Heart left ventricle (tissue), 16 donors: Measurements from ENCODE around the gene ATP6V1G1. TPM values are rescaled to one million over a fixed set of nuclear protein-coding genes. Genes with fewer than 3 reads are reported as not detected.
"Not testable (repeated sequence)": the region's sequence is repeated elsewhere in the genome, so short reads cannot be mapped to it uniquely, and the experiment has no call there.

Experiments used
- ATAC-seq, 4 donors: fragments of 200-7000 bp; cut with Tn5 transposase; one replicate each; pipeline ENCODE4 v1.9.1; 2020 to 2022; ENCODE audit warnings: moderate library complexity in 4 of 4, mild to moderate bottlenecking in 3 of 4, moderate number of reproducible peaks in 1 of 4
- DNase-seq, 5 donors: peaks; one replicate each; pipeline ENCODE4 v3.0.0-alpha.2; 2020
- H3K27ac ChIP-seq, 12 donors: fragments of 200-600 bp; sonication (generic) in 4 of 12; one replicate each; pipeline versions ENCODE4 v1.5.0 to v1.8.0; 2016 to 2022; ENCODE audit warnings: mild to moderate bottlenecking in 2 of 12
- H3K27me3 ChIP-seq, 9 donors: fragments of 200-600 bp; sonication (generic) in 2 of 9; one replicate each; pipeline versions ENCODE4 v1.5.1 to v1.8.0; 2016 to 2022; ENCODE audit warnings: mild to moderate bottlenecking in 3 of 9
- H3K36me3 ChIP-seq, 9 donors: fragments of 200-600 bp; sonication (generic) in 2 of 9; one replicate each; pipeline versions ENCODE4 v1.5.0 to v1.8.0; 2018 to 2022; ENCODE audit warnings: mild to moderate bottlenecking in 2 of 9
- H3K4me1 ChIP-seq, 12 donors: fragments of 200-600 bp; sonication (generic) in 4 of 12; one replicate each; pipeline versions ENCODE4 v1.5.0 to v1.8.0; 2016 to 2022; ENCODE audit warnings: mild to moderate bottlenecking in 3 of 12
- H3K4me3 ChIP-seq, 12 donors: fragments of 200-600 bp; sonication (generic) in 4 of 12; one replicate each; pipeline versions ENCODE4 v1.5.0 to v1.8.0; 2017 to 2022; ENCODE audit warnings: mild to moderate bottlenecking in 9 of 12, moderate library complexity in 4 of 12
- H3K9me3 ChIP-seq, 12 donors: fragments of 200-600 bp; sonication (generic) in 4 of 12; one replicate each; pipeline versions ENCODE4 v1.5.0 to v1.8.0; 2016 to 2022; ENCODE audit warnings: mild to moderate bottlenecking in 1 of 12
- POLR2A ChIP-seq, 2 donors: fragments of 450-650 bp; IDR thresholded peaks; one replicate each; pipeline ENCODE4 v1.6.1; 2017; ENCODE audit warnings: antibody characterized with exemption in 2 of 2, mild to moderate bottlenecking in 2 of 2, moderate library complexity in 2 of 2
- WGBS, 4 donors: extraction: QIAGEN DNeasy Blood & Tissue Kit in 2 of 4; methylation state at CpG; one replicate each; pipeline versions ENCODE4 v1.1.5 to v1.1.7; 2013 to 2018; 5-methylcytosine and 5-hydroxymethylcytosine counted together
- intact Hi-C, 10 donors: fragments of 100-400 bp; cut with DNase I; formaldehyde crosslinking; loops; one replicate each; pipeline versions ENCODE4 v1.11.1 to v1.14.2; 2022
- polyA plus RNA-seq, 2 donors: library from polyadenylated mRNA; stranded (reverse); fragments of 200-250 nt; gene quantifications; one replicate each; pipeline ENCODE4 v1.2.3, GENCODE V29; 2013
- total RNA-seq, 9 donors: library from RNA; depleted of rRNA in 2 of 9; stranded (reverse); fragments of >200 nt in 2 of 9; fragmentation: NEBNext Ultra II Directional in 3 of 9; extraction: Animal tissue kit (Norgen Biotek cat#: 25700) in 3 of 9; gene quantifications; one replicate each; pipeline versions ENCODE4 v1.1.0 to v1.2.4, GENCODE V29; 2016 to 2023
- TF ChIP-seq, protein P1 (sequence below), 12 donors: fragments of 200-600 bp; sonication (generic) in 4 of 12; IDR thresholded peaks; one replicate each; pipeline versions ENCODE4 v1.5.0 to v1.8.0; 2018 to 2022; ENCODE audit warnings: antibody characterized with exemption in 12 of 12, mild to moderate bottlenecking in 5 of 12
- donor health status: ischemic (EF 13 %, LVEDD 7.1; RV severe dilation, severe dysfunction).
- donor health status: healthy with polysubstance abuse.
- donor health status: DM: no; HTN: yes; CAD: no.
- donor health status: DM: no; HTN: no; CAD: no.
- donor health status: ischemic (EF 25% LVEDD 6.9; RV normal size, moderate dysfunction).
- donor health status: ischemic (EF 25% LVEDD 5.7; RV mildly dilated, moderate dysfunction).
- donor health status: healthy.
- donor health status: DM: yes; HTN: yes; CAD: no.
- donor health status: ischemic (EF 35%, LVEDD 5.7; RV mildly dilated, moderate dysfunction).
- donor health status: nonischemic (EF 11% LVEDD 7.7; RV severe dilation, severe dysfunction).
- donor health status: DM: yes; HTN: yes; CAD: no.
- donor health status: PGD.
- donor health status: ischemic (EF 29% LVEDD 5.4; RV normal size, mild dysfunction).
- donor health status: nonischemic (EF 23%, LVEDD 6.1; RV moderate dilation, normal function).

The ATP6V1G1 gene
- total and polyA plus RNA-seq, 11 donors: 58.1 to 136 (median 70.7) TPM

DNA sequence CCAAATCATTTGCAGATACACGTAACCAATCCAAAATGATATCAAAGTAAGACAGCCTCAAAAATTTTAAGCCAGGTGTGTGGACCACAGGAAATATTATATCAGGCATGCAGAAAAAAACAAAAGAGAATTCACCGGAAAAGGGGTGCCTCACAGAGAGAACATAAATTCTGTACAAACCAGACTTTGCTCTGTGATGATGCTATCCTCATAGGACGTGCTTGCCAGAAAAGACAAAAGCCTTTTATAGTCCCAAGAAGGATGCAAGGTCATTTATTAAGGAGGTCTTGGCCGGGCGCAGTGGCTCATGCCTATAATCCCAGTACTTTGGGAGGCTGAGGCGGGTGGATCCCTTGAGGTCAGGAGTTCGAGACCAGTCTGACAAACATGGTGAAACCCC, 16.8 kb upstream of the ATP6V1G1 start:
- ATAC-seq: no peak
- intact Hi-C loops: no loop called here
- H3K27me3 ChIP-seq: peaks cover 0 to 6% (median 0%) of the 10 kb centered on the region in 9 donors
- no peaks in the 10 kb centered on the region for H3K36me3 ChIP-seq
- H3K4me3 ChIP-seq: no peak overlapping the region
- no peak overlapping the region for H3K27ac ChIP-seq
- DNase-seq: no peak
- 83 to 87% (median 84%) methylated on average over 7 of the region's 7 CpGs for WGBS, 4 donors
- TF ChIP-seq, protein P1, sequence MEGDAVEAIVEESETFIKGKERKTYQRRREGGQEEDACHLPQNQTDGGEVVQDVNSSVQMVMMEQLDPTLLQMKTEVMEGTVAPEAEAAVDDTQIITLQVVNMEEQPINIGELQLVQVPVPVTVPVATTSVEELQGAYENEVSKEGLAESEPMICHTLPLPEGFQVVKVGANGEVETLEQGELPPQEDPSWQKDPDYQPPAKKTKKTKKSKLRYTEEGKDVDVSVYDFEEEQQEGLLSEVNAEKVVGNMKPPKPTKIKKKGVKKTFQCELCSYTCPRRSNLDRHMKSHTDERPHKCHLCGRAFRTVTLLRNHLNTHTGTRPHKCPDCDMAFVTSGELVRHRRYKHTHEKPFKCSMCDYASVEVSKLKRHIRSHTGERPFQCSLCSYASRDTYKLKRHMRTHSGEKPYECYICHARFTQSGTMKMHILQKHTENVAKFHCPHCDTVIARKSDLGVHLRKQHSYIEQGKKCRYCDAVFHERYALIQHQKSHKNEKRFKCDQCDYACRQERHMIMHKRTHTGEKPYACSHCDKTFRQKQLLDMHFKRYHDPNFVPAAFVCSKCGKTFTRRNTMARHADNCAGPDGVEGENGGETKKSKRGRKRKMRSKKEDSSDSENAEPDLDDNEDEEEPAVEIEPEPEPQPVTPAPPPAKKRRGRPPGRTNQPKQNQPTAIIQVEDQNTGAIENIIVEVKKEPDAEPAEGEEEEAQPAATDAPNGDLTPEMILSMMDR (IDR thresholded peaks at IDR 0.05): no peak
- TF ChIP-seq POLR2A (IDR thresholded peaks at IDR 0.05): no peak
- H3K9me3 ChIP-seq: no peaks in the 10 kb centered on the region
- H3K4me1 ChIP-seq: no peaks in the 10 kb centered on the region

GRCh38 chr9:114571391-114571790, 16.2 kb upstream of the ATP6V1G1 start:
- Histone ChIP-seq H3K4me3 (no peak overlapping the region), H3K27me3 (peaks cover 0 to 6% (median 0%) of the 10 kb centered on the region in 9 donors), H3K27ac (no peak overlapping the region), H3K9me3 (no peaks in the 10 kb centered on the region), H3K4me1 (no peaks in the 10 kb centered on the region), H3K36me3 (no peaks in the 10 kb centered on the region)
- WGBS, 4 donors: 65 to 75% (median 73%) methylated on average over 3 of the region's 3 CpGs
- DNase-seq (no peak), ATAC-seq (no peak)
- intact Hi-C loops: no loop called here
- TF ChIP-seq, protein P1 (IDR thresholded peaks at IDR 0.05): no peak
- TF ChIP-seq POLR2A (IDR thresholded peaks at IDR 0.05): no peak

- intact Hi-C loops: no loop called here
- no peak overlapping the region for H3K27ac ChIP-seq
- H3K4me3 ChIP-seq: no peak overlapping the region
- H3K4me1 ChIP-seq: no peaks in the 10 kb centered on the region
- H3K9me3 ChIP-seq: no peaks in the 10 kb centered on the region
- H3K36me3 ChIP-seq: no peaks in the 10 kb centered on the region
- WGBS, 4 donors: 74 to 86% (median 83%) methylated on average over 6 of the region's 6 CpGs
- no peak for DNase-seq
- no peak for ATAC-seq
- TF ChIP-seq, protein P1 (IDR thresholded peaks at IDR 0.05): no peak
- peaks cover 0 to 6% (median 0%) of the 10 kb centered on the region in 9 donors for H3K27me3 ChIP-seq
Measured at GRCh38 chr9:114572199-114572598, 15.4 kb upstream of the ATP6V1G1 start.

DNA sequence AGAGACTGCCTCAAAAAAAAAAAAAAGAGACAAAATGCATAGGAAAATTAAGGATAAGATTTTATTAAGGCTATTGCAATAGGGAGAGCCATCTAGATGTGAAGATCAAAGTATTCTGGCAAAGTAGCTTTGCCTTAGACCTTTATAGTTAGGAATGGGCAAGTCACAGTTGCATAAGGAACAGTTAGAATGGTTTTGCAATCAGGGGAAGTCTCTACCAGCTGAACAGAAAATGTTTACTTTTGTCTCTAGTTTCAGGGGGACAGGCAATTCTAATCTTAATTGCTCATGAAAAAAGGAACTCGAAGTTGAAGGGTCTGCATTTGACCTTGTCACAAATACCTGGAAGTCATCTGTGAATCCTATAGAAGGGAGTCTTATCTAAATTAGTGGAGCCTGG, 13.1 kb upstream of the ATP6V1G1 start:
- H3K9me3 ChIP-seq: no peaks in the 10 kb centered on the region
- H3K4me3 ChIP-seq: no peak overlapping the region
- intact Hi-C loops: no loop called here
- ATAC-seq (no peak), DNase-seq (no peak)
- H3K27ac ChIP-seq: no peak overlapping the region
- H3K27me3 ChIP-seq: peaks cover 0 to 6% (median 0%) of the 10 kb centered on the region in 9 donors
- no peak for TF ChIP-seq POLR2A (IDR thresholded peaks at IDR 0.05)
- TF ChIP-seq, protein P1 (IDR thresholded peaks at IDR 0.05): no peak
- H3K36me3 ChIP-seq: no peaks in the 10 kb centered on the region
- WGBS, 4 donors: 31 to 44% (median 36%) methylated on average over 1 of the region's 1 CpG
- no peaks in the 10 kb centered on the region for H3K4me1 ChIP-seq

DNA sequence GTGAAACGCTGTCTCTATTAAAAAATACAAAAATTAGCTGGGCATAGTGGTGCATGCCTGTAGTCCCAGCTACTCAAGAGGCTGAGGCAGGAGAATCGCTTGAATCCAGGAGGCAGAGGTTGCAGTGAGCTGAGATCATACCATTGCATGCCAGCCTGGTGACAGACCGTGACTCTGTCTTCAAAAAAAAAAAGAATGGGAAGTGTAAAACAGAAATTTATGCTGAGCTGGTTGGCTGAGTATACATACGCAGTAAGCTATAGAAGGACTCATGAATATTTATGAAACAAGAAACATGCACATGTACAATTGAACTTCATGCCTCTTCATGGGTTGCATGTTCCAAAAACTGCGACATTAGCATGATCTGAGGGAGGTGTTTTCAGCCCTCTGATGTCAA, 10.8 kb upstream of the ATP6V1G1 start:
- H3K4me1 ChIP-seq, H3K4me3 ChIP-seq, H3K36me3 ChIP-seq, H3K27ac ChIP-seq, H3K27me3 ChIP-seq, H3K9me3 ChIP-seq, intact Hi-C loops, ATAC-seq, DNase-seq: not testable (repeated sequence)
- 83 to 86% (median 85%) methylated on average over 5 of the region's 5 CpGs for WGBS, 4 donors

GRCh38 chr9:114578134-114578533, 9.4 kb upstream of the ATP6V1G1 start:
- DNase-seq, H3K36me3 ChIP-seq, intact Hi-C loops: not testable (repeated sequence)

More at GRCh38 chr9:114578134-114578533, 9.4 kb upstream of the ATP6V1G1 start:
- not testable (repeated sequence) for ATAC-seq, H3K27ac ChIP-seq, H3K27me3 ChIP-seq, H3K4me1 ChIP-seq, H3K4me3 ChIP-seq, H3K9me3 ChIP-seq
- 75 to 85% (median 80%) methylated on average over 5 of the region's 5 CpGs for WGBS, 4 donors
